GF-D8 (cell line): ENCODE data around the gene SH3PXD2A.

Experiments used
- DNase-seq: peaks from one replicate; lab custom pipeline; 2025; lab: John Stamatoyannopoulos, UW

SH3PXD2A gene

GRCh38 chr10:103558911-103559310 lies 296.5 kb downstream of the SH3PXD2A start:
- DNase-seq, result no peak

- DNase-seq, result no peak
Measured at GRCh38 chr10:103557455-103557854, 297.9 kb downstream of the SH3PXD2A start.

- DNase-seq, result no peak
Measured at GRCh38 chr10:103556383-103557007, 298.9 kb downstream of the SH3PXD2A start.

- no peak for DNase-seq
Measured at GRCh38 chr10:103555712-103556111, 299.7 kb downstream of the SH3PXD2A start.

- no peak for DNase-seq
Measured at GRCh38 chr10:103555325-103555649, 300.1 kb downstream of the SH3PXD2A start.

- DNase-seq, result no peak
Measured at GRCh38 chr10:103554488-103555324, 300.7 kb downstream of the SH3PXD2A start.

- DNase-seq, result no peak
Measured at GRCh38 chr10:103553743-103554487, 301.5 kb downstream of the SH3PXD2A start.

GRCh38 chr10:103552856-103553742 lies 302.3 kb downstream of the SH3PXD2A start:
- DNase-seq, result no peak

GRCh38 chr10:103551619-103552602 lies 303.5 kb downstream of the SH3PXD2A start:
- no peak for DNase-seq

- no peak for DNase-seq
Measured at GRCh38 chr10:103550229-103550628, 305.1 kb downstream of the SH3PXD2A start.

- DNase-seq, result no peak
Measured at GRCh38 chr10:103549349-103549685, 306.1 kb downstream of the SH3PXD2A start.

- DNase-seq, result no peak
Measured at GRCh38 chr10:103548581-103549348, 306.6 kb downstream of the SH3PXD2A start.

GRCh38 chr10:103548006-103548405 lies 307.4 kb downstream of the SH3PXD2A start:
- no peak for DNase-seq

GRCh38 chr10:103547391-103547946 lies 307.9 kb downstream of the SH3PXD2A start:
- DNase-seq, result no peak

GRCh38 chr10:103546401-103546800 lies 309.0 kb downstream of the SH3PXD2A start:
- DNase-seq, result no peak

- DNase-seq, result no peak
Measured at GRCh38 chr10:103545771-103546281, 309.6 kb downstream of the SH3PXD2A start.

GRCh38 chr10:103545366-103545765 lies 310.0 kb downstream of the SH3PXD2A start:
- DNase-seq, result no peak

GRCh38 chr10:103544657-103545310 lies 310.6 kb downstream of the SH3PXD2A start:
- DNase-seq, result no peak
